ENCODE data around the gene ADH5.
"Not testable (repeated sequence)": the region's sequence is repeated elsewhere in the genome, so short reads cannot be mapped to it uniquely, and the experiment has no call there.

ADH5 gene

GRCh38 chr4:99029018-99029735 lies 59.4 kb downstream of the ADH5 start:
- no peak for DNase-seq

- DNase-seq, result no peak
Measured at GRCh38 chr4:99028187-99028586, 60.4 kb downstream of the ADH5 start.

- DNase-seq, result no peak
Measured at GRCh38 chr4:99027304-99027703, 61.3 kb downstream of the ADH5 start.

- DNase-seq, result no peak
Measured at GRCh38 chr4:99025506-99025905, 63.1 kb downstream of the ADH5 start.

- DNase-seq, result no peak
Measured at GRCh38 chr4:99024481-99025275, 63.9 kb downstream of the ADH5 start.

- DNase-seq, result not testable (repeated sequence)
Measured at GRCh38 chr4:99023800-99024251, 64.8 kb downstream of the ADH5 start.

GRCh38 chr4:99022566-99022965 lies 66.0 kb downstream of the ADH5 start:
- DNase-seq, result no peak

GRCh38 chr4:99021386-99021785 lies 67.2 kb downstream of the ADH5 start:
- no peak for DNase-seq
